Superior temporal gyrus (tissue), 1 donor: ENCODE data around the gene DOP1B.

Experiments
- DNase-seq: peaks from one replicate; pipeline ENCODE4 v3.0.0-alpha.2; 2016; ENCODE audit errors: extremely low spot score

DOP1B gene

DNA sequence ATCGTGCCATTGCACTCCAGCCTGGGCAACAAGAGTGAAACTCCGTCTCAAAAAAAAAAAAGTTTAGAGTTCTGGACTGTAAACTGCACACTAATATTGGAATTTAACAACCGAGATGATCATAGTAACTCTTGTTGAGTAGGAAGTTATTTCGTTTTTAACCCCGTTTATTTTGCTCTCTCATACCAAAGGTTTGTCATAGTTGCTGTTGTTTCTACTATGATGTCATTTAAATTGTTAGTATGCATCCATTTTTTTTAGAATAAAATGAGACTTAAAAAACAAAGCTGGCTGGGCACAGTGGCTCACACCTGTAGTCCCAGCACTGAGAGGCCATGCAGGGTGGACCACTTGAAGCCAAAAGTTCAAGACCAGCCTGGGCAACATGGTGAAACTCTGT is 49.3 kb downstream of the DOP1B start:
- no peak for DNase-seq
